Keratinocyte (primary cell): Measurements from ENCODE around the gene PEX10.

ENCODE experiments used
- EZH2 ChIP-seq: IDR thresholded peaks from one replicate; pipeline ENCODE4 v1.6.1; 2012; ENCODE audit warnings: inconsistent platforms, mild to moderate bottlenecking, low read length, moderate library complexity
- TF ChIP-seq, protein P1 (sequence below), 3 experiments: IDR thresholded peaks in 1 of 3; conservative IDR thresholded peaks in 1 of 3; optimal IDR thresholded peaks in 1 of 3; 2 replicates in 2 of 3; 3 replicates in 1 of 3; pipeline versions ENCODE3 to v1.5.1; 2011; ENCODE audit warnings: low read length in 3 of 3, mild to moderate bottlenecking in 3 of 3, moderate library complexity in 2 of 3, control low read depth in 1 of 3, inconsistent platforms in 1 of 3; ENCODE audit not compliant: insufficient read depth in 2 of 3; ENCODE audit errors: extremely low read depth in 1 of 3

DNA sequence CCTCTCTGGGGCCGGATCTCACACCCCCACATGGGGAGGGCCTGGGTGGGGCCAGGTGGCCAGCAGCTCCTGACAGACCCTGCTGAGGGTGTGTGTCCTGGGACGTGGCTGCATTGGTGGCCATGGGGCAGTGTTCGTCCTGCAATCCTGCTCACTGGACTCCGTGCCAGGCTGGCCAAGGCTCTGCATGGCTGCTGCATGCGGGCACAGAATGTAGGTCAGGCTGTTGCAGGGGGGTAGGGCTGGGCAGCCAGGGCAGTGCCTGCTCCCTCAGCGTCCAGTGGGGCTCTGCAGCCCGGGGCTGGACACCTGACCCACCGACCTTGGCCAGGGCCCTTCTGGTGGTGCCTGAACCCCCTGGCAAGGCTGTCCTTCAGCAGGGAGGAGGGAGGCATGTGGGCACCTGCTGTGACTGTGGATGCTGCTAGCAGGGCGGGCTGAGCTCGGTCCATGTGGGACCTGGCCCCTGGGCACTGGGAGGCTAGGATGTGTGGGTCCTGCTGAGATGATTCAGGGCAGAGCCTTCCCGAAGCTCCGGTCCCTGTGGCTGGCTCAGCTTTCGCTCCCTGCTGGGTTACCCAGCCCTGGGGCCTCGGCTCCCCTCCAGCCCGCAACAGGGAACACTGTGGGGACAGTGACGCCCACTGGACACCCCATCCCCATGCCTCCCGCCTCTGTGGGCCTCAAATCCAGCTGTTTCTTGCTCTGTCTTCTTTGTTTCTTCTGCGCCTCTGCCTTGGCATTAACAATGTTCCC lies 48.8 kb upstream of the PEX10 start:
- TF ChIP-seq, protein P1, sequence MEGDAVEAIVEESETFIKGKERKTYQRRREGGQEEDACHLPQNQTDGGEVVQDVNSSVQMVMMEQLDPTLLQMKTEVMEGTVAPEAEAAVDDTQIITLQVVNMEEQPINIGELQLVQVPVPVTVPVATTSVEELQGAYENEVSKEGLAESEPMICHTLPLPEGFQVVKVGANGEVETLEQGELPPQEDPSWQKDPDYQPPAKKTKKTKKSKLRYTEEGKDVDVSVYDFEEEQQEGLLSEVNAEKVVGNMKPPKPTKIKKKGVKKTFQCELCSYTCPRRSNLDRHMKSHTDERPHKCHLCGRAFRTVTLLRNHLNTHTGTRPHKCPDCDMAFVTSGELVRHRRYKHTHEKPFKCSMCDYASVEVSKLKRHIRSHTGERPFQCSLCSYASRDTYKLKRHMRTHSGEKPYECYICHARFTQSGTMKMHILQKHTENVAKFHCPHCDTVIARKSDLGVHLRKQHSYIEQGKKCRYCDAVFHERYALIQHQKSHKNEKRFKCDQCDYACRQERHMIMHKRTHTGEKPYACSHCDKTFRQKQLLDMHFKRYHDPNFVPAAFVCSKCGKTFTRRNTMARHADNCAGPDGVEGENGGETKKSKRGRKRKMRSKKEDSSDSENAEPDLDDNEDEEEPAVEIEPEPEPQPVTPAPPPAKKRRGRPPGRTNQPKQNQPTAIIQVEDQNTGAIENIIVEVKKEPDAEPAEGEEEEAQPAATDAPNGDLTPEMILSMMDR (optimal IDR thresholded peaks at IDR 0.05 in 1 of 3, IDR thresholded peaks at IDR 0.05 in 1 of 3, conservative IDR thresholded peaks at IDR 0.05 in 1 of 3; ENCODE audit: extremely low read depth in 1 of 3, insufficient read depth in 2 of 3, low read length in 3 of 3) = no peak
- TF ChIP-seq EZH2 = no peak
